AG09319 (cell line): ENCODE data around the gene RET.

Source experiments
- DNase-seq: peaks from one replicate; pipeline ENCODE4 v3.0.0-alpha.2; 2010; ENCODE audit warnings: low read depth; ENCODE audit errors: extremely low read depth
- TF ChIP-seq, protein P1 (sequence below): IDR thresholded peaks from 2 replicates; pipeline ENCODE4 v1.5.1; 2011; ENCODE audit warnings: low read depth, mild to moderate bottlenecking, inconsistent platforms, low read length, moderate library complexity

The RET gene

DNA sequence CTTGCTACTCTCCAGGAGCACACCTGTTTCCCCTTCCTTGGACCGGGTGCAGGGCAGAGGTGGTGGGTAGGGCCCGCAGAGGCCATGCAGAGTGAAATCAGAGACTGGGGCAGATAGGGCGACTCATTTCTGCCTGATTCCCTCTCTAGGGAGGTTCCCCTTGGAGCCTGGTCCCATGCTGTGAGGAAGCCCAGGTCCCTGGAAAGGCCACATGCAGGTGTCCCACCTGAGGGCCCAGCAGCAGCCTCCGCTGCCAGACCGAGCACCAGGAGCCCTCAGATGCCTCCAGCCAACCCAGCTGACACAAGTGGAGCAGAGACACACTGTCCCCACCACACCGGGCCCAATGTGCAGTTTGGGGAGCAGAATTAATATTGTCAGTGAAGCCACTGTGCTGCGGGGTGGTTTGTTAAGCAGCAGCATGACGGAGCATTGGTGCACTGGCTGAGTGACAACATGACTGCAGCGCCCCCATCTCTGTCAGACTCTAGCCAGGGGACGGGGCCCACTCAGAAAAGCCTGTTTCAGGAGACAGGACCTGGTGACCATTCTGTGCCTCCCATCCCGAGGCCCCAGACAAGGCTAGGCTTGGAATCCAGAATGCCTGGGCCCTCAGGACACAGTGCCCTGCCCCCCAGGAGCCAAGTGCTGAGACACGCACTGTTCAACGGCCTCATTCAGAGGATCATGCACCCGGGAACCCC is 30.4 kb upstream of the RET start:
- TF ChIP-seq, protein P1, sequence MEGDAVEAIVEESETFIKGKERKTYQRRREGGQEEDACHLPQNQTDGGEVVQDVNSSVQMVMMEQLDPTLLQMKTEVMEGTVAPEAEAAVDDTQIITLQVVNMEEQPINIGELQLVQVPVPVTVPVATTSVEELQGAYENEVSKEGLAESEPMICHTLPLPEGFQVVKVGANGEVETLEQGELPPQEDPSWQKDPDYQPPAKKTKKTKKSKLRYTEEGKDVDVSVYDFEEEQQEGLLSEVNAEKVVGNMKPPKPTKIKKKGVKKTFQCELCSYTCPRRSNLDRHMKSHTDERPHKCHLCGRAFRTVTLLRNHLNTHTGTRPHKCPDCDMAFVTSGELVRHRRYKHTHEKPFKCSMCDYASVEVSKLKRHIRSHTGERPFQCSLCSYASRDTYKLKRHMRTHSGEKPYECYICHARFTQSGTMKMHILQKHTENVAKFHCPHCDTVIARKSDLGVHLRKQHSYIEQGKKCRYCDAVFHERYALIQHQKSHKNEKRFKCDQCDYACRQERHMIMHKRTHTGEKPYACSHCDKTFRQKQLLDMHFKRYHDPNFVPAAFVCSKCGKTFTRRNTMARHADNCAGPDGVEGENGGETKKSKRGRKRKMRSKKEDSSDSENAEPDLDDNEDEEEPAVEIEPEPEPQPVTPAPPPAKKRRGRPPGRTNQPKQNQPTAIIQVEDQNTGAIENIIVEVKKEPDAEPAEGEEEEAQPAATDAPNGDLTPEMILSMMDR = no peak
- no peak for DNase-seq

GRCh38 chr10:43047288-43047970 is 29.4 kb upstream of the RET start:
- no peak for DNase-seq
- TF ChIP-seq, protein P1 = no peak

DNA sequence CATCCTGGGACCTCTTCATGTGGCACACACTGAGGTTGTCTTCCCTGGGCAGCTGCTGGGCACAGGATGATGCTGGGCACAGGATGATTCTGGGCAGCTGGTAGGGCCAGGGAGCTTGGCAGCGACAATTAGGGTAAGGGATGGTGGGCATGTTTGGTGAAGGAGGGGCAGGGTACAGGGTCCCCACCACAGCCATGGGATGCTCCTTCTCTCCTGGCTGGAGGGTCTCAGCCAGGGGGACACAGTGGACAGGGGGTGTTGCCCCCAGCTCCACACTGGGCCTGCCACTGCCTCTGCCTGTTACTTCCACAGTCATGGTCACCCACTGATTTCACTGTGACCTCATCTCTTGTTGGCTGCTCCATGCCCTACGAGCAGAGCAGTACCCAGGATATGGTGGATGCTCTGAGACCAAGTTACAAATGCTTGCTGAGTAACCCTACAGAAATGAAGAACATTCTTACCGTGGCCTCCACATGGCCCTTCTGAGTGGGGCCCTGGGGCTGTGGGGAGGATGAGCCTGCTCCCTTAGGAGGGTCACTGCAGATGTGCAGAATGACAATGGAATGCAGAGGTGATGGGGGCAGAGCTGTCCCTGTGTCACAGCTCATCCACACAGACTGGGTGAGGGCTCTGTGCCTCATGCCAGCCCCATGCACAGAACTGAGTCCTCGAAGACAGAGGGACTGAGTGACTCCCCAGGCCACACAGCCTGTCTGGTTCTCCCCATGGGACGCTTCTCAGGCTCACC is 28.4 kb upstream of the RET start:
- TF ChIP-seq, protein P1 = no peak
- DNase-seq = no peak

- DNase-seq = no peak
- TF ChIP-seq, protein P1 = no peak
Measured at GRCh38 chr10:43049081-43049551, 27.8 kb upstream of the RET start.

DNA sequence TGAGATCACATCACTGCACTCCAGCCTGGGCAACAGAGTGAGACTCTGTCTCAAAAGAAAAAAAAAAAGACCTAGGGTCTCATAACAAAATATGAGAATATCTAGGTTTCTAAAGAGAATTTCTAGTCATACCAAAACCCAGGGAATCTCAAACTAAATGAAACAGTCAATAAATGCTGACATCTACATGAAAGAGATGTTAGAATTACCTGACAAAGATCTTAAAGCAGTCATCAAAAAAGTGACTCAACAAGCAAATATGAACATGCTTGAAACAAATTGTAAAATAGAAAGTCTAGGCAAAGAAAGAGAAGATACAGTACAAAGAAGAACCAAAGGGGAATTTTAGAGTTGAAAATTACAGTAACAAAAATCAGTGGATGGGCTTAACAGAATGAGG is 26.9 kb upstream of the RET start:
- DNase-seq = no peak
- TF ChIP-seq, protein P1 = no peak

DNA sequence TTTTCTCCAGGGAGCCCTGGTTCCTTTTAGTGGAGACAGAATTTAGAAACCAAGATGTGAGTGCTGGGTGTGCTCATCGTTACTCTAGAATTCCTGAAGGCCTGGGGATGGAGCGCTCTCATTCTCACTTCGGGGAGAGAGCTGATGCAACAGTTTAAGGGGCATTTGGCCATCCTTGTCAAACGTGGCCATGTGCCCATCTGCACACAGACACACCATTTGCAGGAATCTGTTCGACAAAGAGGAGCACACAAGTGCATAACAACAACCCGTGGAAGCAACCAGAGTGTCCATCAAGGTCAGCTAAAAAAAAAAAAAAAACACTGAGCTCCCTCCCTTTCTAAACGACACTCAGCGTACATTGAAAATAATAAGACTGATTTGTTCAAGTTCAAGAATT is 23.0 kb upstream of the RET start:
- TF ChIP-seq, protein P1 = no peak
- no peak for DNase-seq

GRCh38 chr10:43054593-43054992 is 22.3 kb upstream of the RET start:
- TF ChIP-seq, protein P1 = no peak
- no peak for DNase-seq
